Stimulated activated naive B cell treated with anti-CD40 and anti-IgM and Interleukin-4, amounts not matched to agents 10 μg/mL and 1 μg/mL and 100 μg/mL, for 72 hours (primary cell): ENCODE results near the gene GMDS.
A peak's percentile ranks its signal among the peaks of the same experiment; 100 is the strongest.

Experiments
- ATAC-seq, 2 donors: fragments of 150-1000 bp; cut with Tn5 transposase; replicated peaks; 2 replicates each; pipeline ENCODE4 v1.10.0; 2021; ENCODE audit warnings: moderate library complexity in 1 of 2
- DNase-seq: peaks from one replicate; pipeline ENCODE4 v3.0.0; 2021
- H3K27ac Mint-ChIP-seq: one replicate; pipeline ENCODE4 v1.8.0; 2022; ENCODE audit warnings: mild to moderate bottlenecking, mixed read lengths
- H3K27me3 Mint-ChIP-seq, 2 donors: one replicate each; pipeline ENCODE4 v1.8.0; 2022; ENCODE audit warnings: mixed read lengths in 2 of 2
- H3K36me3 Mint-ChIP-seq, 2 donors: one replicate each; pipeline ENCODE4 v1.8.0; 2022; ENCODE audit warnings: mixed read lengths in 2 of 2, mild to moderate bottlenecking in 1 of 2
- H3K4me1 Mint-ChIP-seq, 2 donors: one replicate each; pipeline ENCODE4 v1.8.0; 2022; ENCODE audit warnings: mixed read lengths in 2 of 2, mild to moderate bottlenecking in 1 of 2
- H3K4me3 Mint-ChIP-seq, 2 donors: one replicate each; pipeline ENCODE4 v1.8.0; 2022; ENCODE audit warnings: mild to moderate bottlenecking in 2 of 2, mixed read lengths in 2 of 2, moderate library complexity in 1 of 2
- H3K9me3 Mint-ChIP-seq, 2 donors: one replicate each; pipeline ENCODE4 v1.8.0; 2022; ENCODE audit warnings: mixed read lengths in 2 of 2, mild to moderate bottlenecking in 1 of 2

GMDS gene

GRCh38 chr6:1615151-1615852 is 630.1 kb downstream of the GMDS start:
- Mint-ChIP-seq H3K9me3 (no peaks in the 10 kb centered on the region), H3K27me3 (peaks cover 34 to 56% of the 10 kb centered on the region in 2 donors), H3K4me1 (peaks cover 14 to 27% of the 10 kb centered on the region in 2 donors), H3K4me3 (no peak overlapping the region), H3K36me3 (peaks cover 2 to 6% of the 10 kb centered on the region in 2 donors), H3K27ac (no peak overlapping the region)
- DNase-seq (no peak), ATAC-seq (no peak)

GRCh38 chr6:1614448-1615150 is 630.8 kb downstream of the GMDS start:
- DNase-seq (peak; percentile 44), ATAC-seq (peak; percentile 68 to 80)
- peaks cover 34 to 52% of the 10 kb centered on the region in 2 donors for H3K27me3 Mint-ChIP-seq
- peak overlapping the region in 1 of 2 donors; percentile 30 for H3K4me3 Mint-ChIP-seq
- peaks cover 12 to 23% of the 10 kb centered on the region in 2 donors for H3K4me1 Mint-ChIP-seq
- H3K9me3 Mint-ChIP-seq: no peaks in the 10 kb centered on the region
- no peak overlapping the region for H3K27ac Mint-ChIP-seq
- peaks cover 2 to 6% of the 10 kb centered on the region in 2 donors for H3K36me3 Mint-ChIP-seq

DNA sequence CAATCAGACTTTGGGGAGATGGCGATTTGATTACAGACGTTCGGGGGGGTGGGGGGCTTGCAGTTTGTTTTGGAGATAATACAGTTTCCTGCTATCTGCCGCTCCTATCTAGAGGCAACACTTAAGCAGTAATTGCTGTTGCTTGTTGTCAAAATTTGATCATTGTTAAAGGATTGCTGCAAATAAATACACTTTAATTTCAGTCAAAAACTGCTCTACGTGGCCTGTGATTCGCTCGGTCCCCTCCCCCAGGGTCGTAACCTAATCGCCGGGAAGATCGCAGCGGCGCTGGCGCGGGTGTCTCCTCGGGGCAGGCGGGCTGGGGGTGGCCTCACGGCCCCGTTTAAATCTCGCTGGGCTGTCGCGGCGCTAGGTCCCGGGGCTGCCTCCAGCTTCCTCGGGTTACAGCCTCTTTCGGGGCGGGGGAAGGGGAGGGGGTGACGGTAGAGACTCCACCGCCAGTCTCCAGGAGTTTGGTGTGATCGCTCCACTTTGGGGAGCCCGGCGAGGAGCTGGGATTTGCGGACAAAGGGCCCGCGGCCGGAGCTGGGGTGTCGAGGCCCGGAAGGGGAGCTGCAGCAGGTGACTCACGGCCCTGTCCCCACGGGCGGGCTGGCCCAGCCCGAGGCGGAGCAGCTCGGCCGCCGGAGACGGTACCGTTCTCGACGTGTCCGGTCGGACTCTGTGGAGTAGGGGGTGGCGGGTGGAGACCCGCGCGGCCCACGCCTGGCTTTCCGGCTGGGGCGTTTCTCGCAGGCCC is 631.5 kb downstream of the GMDS start:
- H3K36me3 Mint-ChIP-seq: peaks cover 2 to 6% of the 10 kb centered on the region in 2 donors
- H3K9me3 Mint-ChIP-seq: no peaks in the 10 kb centered on the region
- peaks cover 10 to 19% of the 10 kb centered on the region in 2 donors for H3K4me1 Mint-ChIP-seq
- H3K4me3 Mint-ChIP-seq: no peak overlapping the region
- ATAC-seq (no peak), DNase-seq (no peak)
- H3K27me3 Mint-ChIP-seq: peaks cover 34 to 45% of the 10 kb centered on the region in 2 donors
- peak overlapping the region; percentile 9 for H3K27ac Mint-ChIP-seq

- no peak for ATAC-seq
- Mint-ChIP-seq H3K9me3 (no peaks in the 10 kb centered on the region), H3K4me3 (no peak overlapping the region), H3K4me1 (peaks cover 13 to 19% of the 10 kb centered on the region in 2 donors), H3K36me3 (peaks cover 2 to 6% of the 10 kb centered on the region in 2 donors), H3K27ac (peak overlapping the region; percentile 9), H3K27me3 (peaks cover 34 to 45% of the 10 kb centered on the region in 2 donors)
- DNase-seq: no peak
These were observed 632.1 kb downstream of the GMDS start for GRCh38 chr6:1613346-1613687.

- ATAC-seq (no peak), DNase-seq (no peak)
- H3K27ac Mint-ChIP-seq: no peak overlapping the region
- H3K4me1 Mint-ChIP-seq: peaks cover 15 to 22% of the 10 kb centered on the region in 2 donors
- peaks cover 34 to 45% of the 10 kb centered on the region in 2 donors for H3K27me3 Mint-ChIP-seq
- peaks cover 2 to 5% of the 10 kb centered on the region in 2 donors for H3K36me3 Mint-ChIP-seq
- H3K4me3 Mint-ChIP-seq: no peak overlapping the region
- no peaks in the 10 kb centered on the region for H3K9me3 Mint-ChIP-seq
These were observed 632.5 kb downstream of the GMDS start for GRCh38 chr6:1612974-1613306.

DNA sequence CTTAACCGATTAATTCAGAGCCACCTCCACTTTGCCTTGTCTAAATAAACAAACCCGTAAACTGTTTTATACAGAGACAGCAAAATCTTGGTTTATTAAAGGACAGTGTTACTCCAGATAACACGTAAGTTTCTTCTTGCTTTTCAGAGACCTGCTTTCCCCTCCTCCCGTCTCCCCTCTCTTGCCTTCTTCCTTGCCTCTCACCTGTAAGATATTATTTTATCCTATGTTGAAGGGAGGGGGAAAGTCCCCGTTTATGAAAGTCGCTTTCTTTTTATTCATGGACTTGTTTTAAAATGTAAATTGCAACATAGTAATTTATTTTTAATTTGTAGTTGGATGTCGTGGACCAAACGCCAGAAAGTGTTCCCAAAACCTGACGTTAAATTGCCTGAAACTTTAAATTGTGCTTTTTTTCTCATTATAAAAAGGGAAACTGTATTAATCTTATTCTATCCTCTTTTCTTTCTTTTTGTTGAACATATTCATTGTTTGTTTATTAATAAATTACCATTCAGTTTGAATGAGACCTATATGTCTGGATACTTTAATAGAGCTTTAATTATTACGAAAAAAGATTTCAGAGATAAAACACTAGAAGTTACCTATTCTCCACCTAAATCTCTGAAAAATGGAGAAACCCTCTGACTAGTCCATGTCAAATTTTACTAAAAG is 633.0 kb downstream of the GMDS start:
- H3K4me3 Mint-ChIP-seq: peak overlapping the region; percentile 76 to 80
- peaks cover 34 to 45% of the 10 kb centered on the region in 2 donors for H3K27me3 Mint-ChIP-seq

DNA sequence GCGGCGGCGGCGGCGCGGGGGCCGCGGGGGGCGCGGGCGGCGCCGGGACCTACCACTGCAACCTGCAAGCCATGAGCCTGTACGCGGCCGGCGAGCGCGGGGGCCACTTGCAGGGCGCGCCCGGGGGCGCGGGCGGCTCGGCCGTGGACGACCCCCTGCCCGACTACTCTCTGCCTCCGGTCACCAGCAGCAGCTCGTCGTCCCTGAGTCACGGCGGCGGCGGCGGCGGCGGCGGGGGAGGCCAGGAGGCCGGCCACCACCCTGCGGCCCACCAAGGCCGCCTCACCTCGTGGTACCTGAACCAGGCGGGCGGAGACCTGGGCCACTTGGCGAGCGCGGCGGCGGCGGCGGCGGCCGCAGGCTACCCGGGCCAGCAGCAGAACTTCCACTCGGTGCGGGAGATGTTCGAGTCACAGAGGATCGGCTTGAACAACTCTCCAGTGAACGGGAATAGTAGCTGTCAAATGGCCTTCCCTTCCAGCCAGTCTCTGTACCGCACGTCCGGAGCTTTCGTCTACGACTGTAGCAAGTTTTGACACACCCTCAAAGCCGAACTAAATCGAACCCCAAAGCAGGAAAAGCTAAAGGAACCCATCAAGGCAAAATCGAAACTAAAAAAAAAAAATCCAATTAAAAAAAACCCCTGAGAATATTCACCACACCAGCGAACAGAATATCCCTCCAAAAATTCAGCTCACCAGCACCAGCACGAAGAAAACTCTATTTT is 633.7 kb downstream of the GMDS start:
- peak overlapping the region; percentile 76 to 80 for H3K4me3 Mint-ChIP-seq
- no peaks in the 10 kb centered on the region for H3K9me3 Mint-ChIP-seq
- DNase-seq: no peak
- H3K27ac Mint-ChIP-seq: peak overlapping the region; percentile 91
- H3K36me3 Mint-ChIP-seq: peaks cover 2 to 5% of the 10 kb centered on the region in 2 donors
- ATAC-seq: no peak
- H3K4me1 Mint-ChIP-seq: peaks cover 25 to 34% of the 10 kb centered on the region in 2 donors
- H3K27me3 Mint-ChIP-seq: peaks cover 34 to 45% of the 10 kb centered on the region in 2 donors

More for the DNA sequence above, 633.0 kb downstream of the GMDS start:
- ATAC-seq (no peak), DNase-seq (no peak)
- H3K9me3 Mint-ChIP-seq: no peaks in the 10 kb centered on the region
- H3K36me3 Mint-ChIP-seq: peaks cover 2 to 5% of the 10 kb centered on the region in 2 donors
- H3K4me1 Mint-ChIP-seq: peaks cover 19 to 27% of the 10 kb centered on the region in 2 donors
- peak overlapping the region; percentile 91 for H3K27ac Mint-ChIP-seq

GRCh38 chr6:1611322-1611571 is 634.2 kb downstream of the GMDS start:
- Mint-ChIP-seq H3K9me3 (no peaks in the 10 kb centered on the region), H3K4me1 (peaks cover 29 to 39% of the 10 kb centered on the region in 2 donors), H3K27ac (no peak overlapping the region), H3K36me3 (peaks cover 2 to 5% of the 10 kb centered on the region in 2 donors), H3K4me3 (no peak overlapping the region), H3K27me3 (peaks cover 37 to 48% of the 10 kb centered on the region in 2 donors)
- ATAC-seq: no peak
- no peak for DNase-seq

- peak; percentile 37 to 43 for ATAC-seq
- H3K27me3 Mint-ChIP-seq: peaks cover 42 to 52% of the 10 kb centered on the region in 2 donors
- peaks cover 2 to 5% of the 10 kb centered on the region in 2 donors for H3K36me3 Mint-ChIP-seq
- H3K9me3 Mint-ChIP-seq: no peaks in the 10 kb centered on the region
- peak overlapping the region; percentile 90 for H3K27ac Mint-ChIP-seq
- no peak for DNase-seq
- H3K4me3 Mint-ChIP-seq: peak overlapping the region; percentile 82 to 83
- peaks cover 32 to 45% of the 10 kb centered on the region in 2 donors for H3K4me1 Mint-ChIP-seq
These were observed 634.7 kb downstream of the GMDS start for GRCh38 chr6:1610497-1611321.

GRCh38 chr6:1609648-1610496 is 635.5 kb downstream of the GMDS start, which contains the start of gene FOXC1:
Gene FOXC1 (plus strand): TSS chr6:1609915. CDS start chr6:1610446, 531 bp downstream.
- ATAC-seq (peak; percentile 54 to 67), DNase-seq (no peak)
- Mint-ChIP-seq H3K36me3 (peaks cover 2 to 5% of the 10 kb centered on the region in 2 donors), H3K4me3 (peak within 1 kb of the TSS; percentile 82 to 83), H3K4me1 (peaks cover 37 to 50% of the 10 kb centered on the region in 2 donors), H3K27ac (peak within 1 kb of the TSS; percentile 90), H3K27me3 (peaks cover 47 to 52% of the 10 kb centered on the region in 2 donors), H3K9me3 (no peaks in the 10 kb centered on the region)

DNA sequence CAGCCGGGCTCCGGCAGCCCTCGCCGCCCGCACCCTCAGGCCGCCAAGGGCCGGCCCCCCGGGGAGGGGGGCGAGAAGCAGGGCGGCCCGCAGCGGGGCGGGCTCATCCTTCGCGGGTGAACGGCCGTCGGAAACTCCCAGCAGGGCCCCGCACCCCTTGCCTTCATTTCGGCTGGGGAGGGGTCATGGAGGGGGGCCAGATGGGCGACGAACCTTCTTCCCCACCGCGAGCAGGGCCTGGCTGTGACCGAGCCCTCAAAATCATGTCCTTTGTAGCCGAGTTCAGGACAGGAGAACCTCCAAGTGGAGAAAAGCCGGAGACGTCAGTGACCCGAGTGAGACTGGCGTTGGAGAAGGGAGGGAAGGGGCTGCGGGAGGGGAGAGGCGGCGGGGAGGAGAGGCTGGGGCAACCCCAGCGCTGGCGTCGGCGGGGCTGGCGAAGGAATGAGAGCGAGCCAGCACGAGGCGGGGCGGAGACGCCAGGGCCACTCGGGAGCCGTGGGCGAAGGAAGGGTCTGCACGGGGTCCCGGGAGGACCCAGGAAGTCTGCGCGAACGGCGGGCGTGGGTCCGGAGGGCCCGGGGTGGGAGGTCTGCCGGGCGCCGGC is 636.3 kb downstream of the GMDS start:
- peaks cover 37 to 50% of the 10 kb centered on the region in 2 donors for H3K4me1 Mint-ChIP-seq
- H3K27ac Mint-ChIP-seq: no peak overlapping the region
- no peaks in the 10 kb centered on the region for H3K9me3 Mint-ChIP-seq
- ATAC-seq: peak in 1 of 2 donors; percentile 2
- peaks cover 2 to 5% of the 10 kb centered on the region in 2 donors for H3K36me3 Mint-ChIP-seq
- no peak for DNase-seq
- peaks cover 47 to 53% of the 10 kb centered on the region in 2 donors for H3K27me3 Mint-ChIP-seq
- H3K4me3 Mint-ChIP-seq: peak overlapping the region; percentile 73 to 74
